ENCODE results near the gene TMTC4. TPM values are rescaled to one million over a fixed set of nuclear protein-coding genes. Genes with fewer than 3 reads are reported as not detected.

TMTC4 gene
- total and polyA plus RNA-seq, 10 of the 15 experiments (the other 5 are each of a cell fraction or from before 2014, with no cell fraction given), result 3.3 to 24.6 (median 14.5) TPM

- H3K27ac ChIP-seq (ENCODE audit: control insufficient read depth, insufficient read depth), result no peak overlapping the region
- ChIA-PET SMC1A (ENCODE audit: uncharacterized antibody, unreplicated experiment) (no interaction called here), POLR2A (no interaction called here), RAD21 (ENCODE audit: unreplicated experiment) (no interaction called here), CTCF (interaction anchor here (1.0 to 1.5 kb wide), 3 partner anchors 11 to 16 kb away, joined by 3 to 6 read pairs (median 3); no protein-coding TSS in a partner anchor)
- DNase-seq (ENCODE audit: low read depth, low spot score) (no peak), ATAC-seq (no peak), FAIRE-seq (no peak)
- H4K20me1 ChIP-seq (ENCODE audit: control insufficient read depth, insufficient read depth), result no peaks in the 10 kb centered on the region
- H3K9me3 ChIP-seq (replicated peaks; ENCODE audit: control insufficient read depth, insufficient read depth, low read length), result no peaks in the 10 kb centered on the region
- H3K79me2 ChIP-seq (ENCODE audit: control insufficient read depth, insufficient read depth, low read length), result no peaks in the 10 kb centered on the region
- H3K36me3 ChIP-seq (ENCODE audit: control insufficient read depth in 2 of 2, insufficient read depth in 2 of 2, low read length in 1 of 2), result no peaks in the 10 kb centered on the region
- in situ Hi-C loops (cut with MboI), result no loop called here
- intact Hi-C loops (cut with micrococcal nuclease; ENCODE audit: unreplicated experiment), result no loop called here
- H3K4me1 ChIP-seq (ENCODE audit: control insufficient read depth, insufficient read depth, low read length), result no peaks in the 10 kb centered on the region
- H3K4me2 ChIP-seq (ENCODE audit: control insufficient read depth, insufficient read depth), result no peak overlapping the region
- TF ChIP-seq, protein P1, sequence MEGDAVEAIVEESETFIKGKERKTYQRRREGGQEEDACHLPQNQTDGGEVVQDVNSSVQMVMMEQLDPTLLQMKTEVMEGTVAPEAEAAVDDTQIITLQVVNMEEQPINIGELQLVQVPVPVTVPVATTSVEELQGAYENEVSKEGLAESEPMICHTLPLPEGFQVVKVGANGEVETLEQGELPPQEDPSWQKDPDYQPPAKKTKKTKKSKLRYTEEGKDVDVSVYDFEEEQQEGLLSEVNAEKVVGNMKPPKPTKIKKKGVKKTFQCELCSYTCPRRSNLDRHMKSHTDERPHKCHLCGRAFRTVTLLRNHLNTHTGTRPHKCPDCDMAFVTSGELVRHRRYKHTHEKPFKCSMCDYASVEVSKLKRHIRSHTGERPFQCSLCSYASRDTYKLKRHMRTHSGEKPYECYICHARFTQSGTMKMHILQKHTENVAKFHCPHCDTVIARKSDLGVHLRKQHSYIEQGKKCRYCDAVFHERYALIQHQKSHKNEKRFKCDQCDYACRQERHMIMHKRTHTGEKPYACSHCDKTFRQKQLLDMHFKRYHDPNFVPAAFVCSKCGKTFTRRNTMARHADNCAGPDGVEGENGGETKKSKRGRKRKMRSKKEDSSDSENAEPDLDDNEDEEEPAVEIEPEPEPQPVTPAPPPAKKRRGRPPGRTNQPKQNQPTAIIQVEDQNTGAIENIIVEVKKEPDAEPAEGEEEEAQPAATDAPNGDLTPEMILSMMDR (IDR thresholded peaks at IDR 0.05 in 2 of 3, conservative IDR thresholded peaks at IDR 0.05 in 1 of 3; ENCODE audit: control insufficient read depth in 2 of 3, extremely low read depth in 1 of 3, insufficient read depth in 1 of 3, low read depth in 3 of 3, low read length in 3 of 3), result peak in 2 of 3 experiments; percentile 37 to 38; a peak in 3 of 6 replicates
- TF ChIP-seq IKZF2 (IDR thresholded peaks at IDR 0.05) (no peak), ZNF217 (IDR thresholded peaks at IDR 0.05) (no peak)
- H3K4me3 ChIP-seq, result no peak overlapping the region
- H3K27me3 ChIP-seq (replicated peaks in 1 of 2; ENCODE audit: control insufficient read depth in 2 of 2, insufficient read depth in 2 of 2, low read length in 1 of 2), result no peaks in the 10 kb centered on the region
- WGBS (ENCODE audit: insufficient coverage, insufficient replicate concordance, low lambda C conversion rate, missing lambda C conversion rate), result 29% methylated on average over 4 of the region's 4 CpGs
- H3K9ac ChIP-seq (ENCODE audit: control insufficient read depth, insufficient read depth, low read length), result no peak overlapping the region
- BruUV-seq (replicated peaks), result no TSS peak
- no peak overlapping the region for H2AFZ ChIP-seq (ENCODE audit: control insufficient read depth, low read depth, low read length)
These were observed 79.9 kb downstream of the TMTC4 start for GRCh38 chr13:100594731-100595130.

DNA sequence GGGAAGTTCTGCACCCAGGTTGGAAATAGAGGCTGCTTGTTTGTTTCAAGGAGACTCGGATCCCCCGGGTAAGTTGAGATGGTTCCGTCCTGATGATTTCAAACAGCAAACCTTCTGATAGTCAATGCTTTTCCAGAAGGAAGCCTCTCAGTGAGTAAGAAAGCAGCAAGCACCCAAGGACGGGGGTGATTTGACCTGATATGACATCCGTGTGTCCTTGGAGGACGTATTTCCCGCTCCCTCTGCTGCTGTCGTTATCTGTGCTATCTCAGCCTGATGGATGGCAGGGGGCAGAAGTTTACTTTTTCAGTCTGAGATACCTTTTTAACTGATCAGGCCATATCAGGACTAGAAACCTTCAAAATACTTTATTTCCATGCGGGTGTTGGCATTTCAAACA lies 80.3 kb downstream of the TMTC4 start:
- no peak overlapping the region for H3K4me2 ChIP-seq (ENCODE audit: control insufficient read depth, insufficient read depth)
- no peak for ATAC-seq
- WGBS (ENCODE audit: insufficient coverage, insufficient replicate concordance, low lambda C conversion rate, missing lambda C conversion rate), result 77% methylated on average over 9 of the region's 9 CpGs
- no peak overlapping the region for H3K9ac ChIP-seq (ENCODE audit: control insufficient read depth, insufficient read depth, low read length)
- in situ Hi-C loops (cut with MboI) (no loop called here), intact Hi-C loops (cut with micrococcal nuclease; ENCODE audit: unreplicated experiment) (no loop called here)
- H3K9me3 ChIP-seq (replicated peaks; ENCODE audit: control insufficient read depth, insufficient read depth, low read length), result no peaks in the 10 kb centered on the region
- ChIA-PET POLR2A (no interaction called here), RAD21 (ENCODE audit: unreplicated experiment) (no interaction called here), CTCF (interaction anchor here (1.3 kb wide), 1 partner anchor 17 kb away, joined by 3 read pairs; no protein-coding TSS in a partner anchor), SMC1A (ENCODE audit: uncharacterized antibody, unreplicated experiment) (no interaction called here)
- H3K4me3 ChIP-seq, result no peak overlapping the region
- no peak overlapping the region for H2AFZ ChIP-seq (ENCODE audit: control insufficient read depth, low read depth, low read length)
- no peak overlapping the region for H3K27ac ChIP-seq (ENCODE audit: control insufficient read depth, insufficient read depth)
- no peaks in the 10 kb centered on the region for H3K36me3 ChIP-seq (ENCODE audit: control insufficient read depth in 2 of 2, insufficient read depth in 2 of 2, low read length in 1 of 2)
- no peaks in the 10 kb centered on the region for H4K20me1 ChIP-seq (ENCODE audit: control insufficient read depth, insufficient read depth)
- BruUV-seq (replicated peaks), result no TSS peak
- no peak for FAIRE-seq
- 0 out of 2 replicates have a peak, but pooled peaks cover under 1% of the 10 kb centered on the region for H3K4me1 ChIP-seq (ENCODE audit: control insufficient read depth, insufficient read depth, low read length)
- H3K27me3 ChIP-seq (replicated peaks in 1 of 2; ENCODE audit: control insufficient read depth in 2 of 2, insufficient read depth in 2 of 2, low read length in 1 of 2), result no peaks in the 10 kb centered on the region
- DNase-seq (ENCODE audit: low read depth, low spot score), result no peak
- no peaks in the 10 kb centered on the region for H3K79me2 ChIP-seq (ENCODE audit: control insufficient read depth, insufficient read depth, low read length)
- TF ChIP-seq RCOR1 (conservative IDR thresholded peaks at IDR 0.05; ENCODE audit: low read depth, low read length) (no peak), POLR2AphosphoS2 (IDR thresholded peaks at IDR 0.05; ENCODE audit: low read depth, low read length) (no peak), ASH2L (IDR thresholded peaks at IDR 0.05; ENCODE audit: borderline replicate concordance, low read depth) (no peak), DPF2 (IDR thresholded peaks at IDR 0.05) (no peak), GABPA (IDR thresholded peaks at IDR 0.05; ENCODE audit: low read depth) (no peak), FOS (IDR thresholded peaks at IDR 0.05; ENCODE audit: borderline replicate concordance, extremely low read depth, insufficient read length) (no peak), RAD51 (IDR thresholded peaks at IDR 0.05) (no peak), CREM (IDR thresholded peaks at IDR 0.05; ENCODE audit: low read depth) (no peak), POLR2AphosphoS5 (IDR thresholded peaks at IDR 0.05; ENCODE audit: low read length) (no peak), ATF7 (IDR thresholded peaks at IDR 0.05; ENCODE audit: low read depth) (no peak), ZNF384 (IDR thresholded peaks at IDR 0.05; ENCODE audit: borderline replicate concordance, low read depth, low read length) (no peak), EGR1 (IDR thresholded peaks at IDR 0.05; ENCODE audit: borderline replicate concordance in 1 of 2, low read depth in 2 of 2, low read length in 2 of 2) (no peak), CHD1 (IDR thresholded peaks at IDR 0.05; ENCODE audit: low read depth, low read length) (no peak), ZNF622 (IDR thresholded peaks at IDR 0.05) (no peak)
- TF ChIP-seq, protein P2, sequence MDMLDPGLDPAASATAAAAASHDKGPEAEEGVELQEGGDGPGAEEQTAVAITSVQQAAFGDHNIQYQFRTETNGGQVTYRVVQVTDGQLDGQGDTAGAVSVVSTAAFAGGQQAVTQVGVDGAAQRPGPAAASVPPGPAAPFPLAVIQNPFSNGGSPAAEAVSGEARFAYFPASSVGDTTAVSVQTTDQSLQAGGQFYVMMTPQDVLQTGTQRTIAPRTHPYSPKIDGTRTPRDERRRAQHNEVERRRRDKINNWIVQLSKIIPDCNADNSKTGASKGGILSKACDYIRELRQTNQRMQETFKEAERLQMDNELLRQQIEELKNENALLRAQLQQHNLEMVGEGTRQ (IDR thresholded peaks at IDR 0.05; ENCODE audit: borderline replicate concordance, low read depth, low read length), result no peak
